Psoas muscle (tissue), 8 donors: Measurements from ENCODE around the gene BSN. TPM values are rescaled to one million over a fixed set of nuclear protein-coding genes. Genes with fewer than 3 reads are reported as not detected.
A peak's percentile ranks its signal among the peaks of the same experiment; 100 is the strongest.

Source experiments
- ATAC-seq, 4 donors: fragments of 200-7000 bp; cut with Tn5 transposase; one replicate each; pipeline ENCODE4 v1.9.1; 2020; ENCODE audit warnings: moderate library complexity in 3 of 4, mild to moderate bottlenecking in 2 of 4
- DNase-seq, 2 donors: peaks; one replicate each; pipeline ENCODE4 v3.0.0-alpha.2; 2020
- H3K27ac ChIP-seq: fragments of 200-600 bp; one replicate; pipeline ENCODE4 v1.8.0; 2022
- H3K27me3 ChIP-seq, 3 donors: fragments of 200-600 bp in 1 of 3; one replicate each; pipeline versions ENCODE4 v1.6.1 to v1.8.0; 2013 to 2022; ENCODE audit warnings: low read length in 2 of 3, mild to moderate bottlenecking in 2 of 3, moderate library complexity in 1 of 3; ENCODE audit not compliant: insufficient read depth in 3 of 3
- H3K36me3 ChIP-seq, 2 donors: fragments of 200-600 bp in 1 of 2; one replicate each; pipeline versions ENCODE4 v1.6.1 to v1.8.0; 2013 to 2022; ENCODE audit warnings: low read depth in 1 of 2, mild to moderate bottlenecking in 1 of 2, moderate library complexity in 1 of 2; ENCODE audit not compliant: insufficient read depth in 1 of 2
- H3K4me1 ChIP-seq: fragments of 200-600 bp; one replicate; pipeline ENCODE4 v1.8.0; 2022
- H3K4me3 ChIP-seq: fragments of 200-600 bp; one replicate; pipeline ENCODE4 v1.8.0; 2022; ENCODE audit warnings: mild to moderate bottlenecking
- H3K9me3 ChIP-seq: fragments of 200-600 bp; one replicate; pipeline ENCODE4 v1.8.0; 2022
- CTCF ChIP-seq: fragments of 200-600 bp; IDR thresholded peaks from one replicate; pipeline ENCODE4 v1.8.0; 2022; ENCODE audit warnings: antibody characterized with exemption
- WGBS, 3 donors: extraction: QIAGEN DNeasy Blood & Tissue Kit; methylation state at CpG; one replicate each; pipeline versions ENCODE4 v1.1.6 to v1.1.7; 2013; 5-methylcytosine and 5-hydroxymethylcytosine counted together
- intact Hi-C, 2 donors: fragments of 100-400 bp; cut with DNase I; formaldehyde crosslinking; loops; one replicate each; pipeline versions ENCODE4 v1.11.0 to v1.14.2; 2022
- polyA plus RNA-seq, 3 donors: library from polyadenylated mRNA; stranded (reverse); fragments of 200-250 nt; gene quantifications; one replicate each; pipeline ENCODE4 v1.2.3, GENCODE V29; 2013
- total RNA-seq, 4 donors: library from RNA; stranded (reverse); fragmentation: NEBNext Ultra II Directional in 2 of 4; extraction: Animal tissue kit (Norgen Biotek cat#: 25700) in 2 of 4; gene quantifications; one replicate each; pipeline versions ENCODE4 v1.2.1 to v1.2.4, GENCODE V29; 2021 to 2023
- donor health status: healthy with polysubstance abuse.
- donor health status: DM: no; HTN: no; CAD: no; lungs with moderate emphysema.
- donor health status: Bipolar disorder and iron deficiency.
- donor health status: healthy.
- donor health status: DM: yes; HTN: yes; CAD: no.
- donor health status: DM: no; HTN: no; CAD: no.
- donor health status: DM: no; HTN: no; CAD: no.
- donor health status: DM: yes; HTN: yes; CAD: no.

BSN gene
- total and polyA plus RNA-seq, 7 donors: 0.08 to 0.95 (median 0.22) TPM

DNA sequence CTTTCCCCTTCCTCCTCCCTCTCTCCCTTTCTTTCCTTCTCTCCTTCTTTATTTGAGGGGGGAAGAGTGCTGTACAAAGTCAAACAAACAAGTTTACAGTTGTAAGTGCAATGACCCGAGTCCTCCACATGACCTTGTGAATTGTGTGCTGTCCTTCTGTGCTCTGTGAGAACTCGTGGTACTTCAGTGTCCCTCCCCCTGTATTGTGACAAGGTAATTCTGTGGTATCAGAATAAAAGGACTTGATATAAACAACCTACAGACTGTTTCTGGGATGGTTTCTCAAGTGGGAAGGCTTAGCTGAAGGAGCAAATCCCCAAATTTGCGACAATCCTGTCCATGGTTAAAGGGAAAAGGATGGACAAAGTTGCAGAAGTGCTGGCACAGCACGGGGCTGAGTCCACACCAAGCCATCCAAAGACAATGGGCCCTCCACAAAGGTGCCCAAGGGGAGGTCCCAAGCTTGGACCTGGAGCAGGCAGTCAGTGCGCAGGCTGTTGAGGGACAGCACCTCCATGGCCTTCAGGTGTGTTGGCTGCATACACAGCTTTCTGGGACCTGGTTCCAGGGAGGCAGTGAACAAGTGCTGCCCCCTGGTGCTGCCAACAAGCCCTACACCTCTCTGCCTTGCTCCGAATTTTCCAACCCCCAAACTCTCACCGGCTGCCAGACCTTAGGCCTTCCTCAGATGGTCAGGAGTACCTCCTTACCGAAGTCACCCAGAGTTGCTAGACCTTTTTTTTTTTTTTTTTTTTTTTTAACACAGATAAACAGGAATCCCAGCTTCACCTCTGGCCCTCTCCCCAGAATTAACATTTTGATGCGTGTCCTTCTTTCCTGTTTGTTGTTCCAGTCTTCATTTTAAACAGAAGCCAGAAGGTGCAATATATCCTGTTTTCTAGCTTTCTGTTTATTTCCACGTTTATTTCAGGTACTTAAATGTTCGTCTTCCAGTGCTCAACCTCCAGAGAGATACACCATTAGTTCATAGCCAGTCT, 117.3 kb downstream of the BSN start:
- no peaks in the 10 kb centered on the region for H3K9me3 ChIP-seq
- ATAC-seq (peak; percentile 24 to 48 (median 40)), DNase-seq (peak; percentile 59 to 82)
- intact Hi-C loops: loop anchor here in 1 of 2 donors (2.0 kb wide), 1 partner anchor 131 kb away; no protein-coding TSS in a partner anchor
- no peak overlapping the region for H3K4me3 ChIP-seq
- WGBS, 3 donors: 41 to 47% (median 46%) methylated on average over 11 of the region's 11 CpGs
- peak; percentile 77 for TF ChIP-seq CTCF
- H3K27me3 ChIP-seq: no peaks in the 10 kb centered on the region
- H3K36me3 ChIP-seq: peaks cover 7 to 13% of the 10 kb centered on the region in 2 donors
- peaks cover 20% of the 10 kb centered on the region for H3K4me1 ChIP-seq
- H3K27ac ChIP-seq: peak overlapping the region; percentile 5

GRCh38 chr3:49673121-49673714, 118.9 kb downstream of the BSN start:
- WGBS, 3 donors: 20 to 39% (median 29%) methylated on average over 14 to 17 of the region's 17 CpGs

DNA sequence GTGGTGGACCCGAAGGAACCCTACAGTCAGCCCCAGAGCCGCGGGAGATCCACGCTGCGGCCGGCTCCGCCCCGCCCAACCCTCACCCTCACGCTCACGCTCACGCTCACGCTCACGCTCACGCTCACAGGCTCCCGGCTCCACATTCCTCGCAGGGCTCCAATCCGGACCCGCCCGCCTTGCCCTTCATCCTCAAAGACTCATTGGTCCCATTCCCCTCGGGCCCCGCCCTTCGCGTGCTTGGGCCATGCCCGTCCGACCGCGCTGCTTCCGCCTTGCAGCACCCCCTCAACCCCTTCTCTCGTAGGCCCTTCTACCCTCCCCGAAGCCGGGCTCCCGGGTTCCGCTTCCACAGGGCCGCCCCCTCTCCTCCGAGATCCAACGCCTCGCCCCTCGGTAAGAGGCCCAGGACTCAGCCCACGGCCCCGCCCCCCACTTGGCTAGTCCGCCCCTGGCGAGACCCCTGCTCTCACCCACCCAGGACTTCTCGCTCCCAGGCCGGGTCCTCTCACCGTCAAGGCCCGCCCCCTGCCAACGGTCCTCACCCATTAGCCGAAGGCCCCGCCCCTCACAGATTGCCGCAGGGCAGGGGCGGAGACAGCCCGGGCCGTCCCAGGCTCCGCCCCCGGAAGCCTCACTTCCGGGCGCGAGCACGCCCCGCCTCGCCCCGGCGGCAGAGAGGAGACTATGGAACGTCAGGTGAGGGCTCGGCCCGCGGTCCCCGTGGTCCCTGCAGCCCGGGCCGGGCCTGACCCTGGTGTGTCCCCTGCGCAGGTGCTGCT, 119.6 kb downstream of the BSN start, which contains the start of gene APEH:
Gene APEH, plus strand, starts transcription at position 637 of the 782 bp plus-strand sequence. Its CDS starts 51 bp downstream, at position 688.
- intact Hi-C loops: no loop called here
- no peaks in the 10 kb centered on the region for H3K27me3 ChIP-seq
- no peaks in the 10 kb centered on the region for H3K9me3 ChIP-seq
- TF ChIP-seq CTCF: no peak
- peaks cover 10 to 37% of the 10 kb centered on the region in 2 donors for H3K36me3 ChIP-seq
- peak within 1 kb of the TSS; percentile 86 for H3K4me3 ChIP-seq
- DNase-seq (peak; percentile 98 to 99), ATAC-seq (peak; percentile 91 to 93 (median 92))
- peaks cover 20% of the 10 kb centered on the region for H3K4me1 ChIP-seq
- 0 to 2% (median 0%) methylated on average over 63 to 71 of the region's 71 CpGs for WGBS, 3 donors
- peak within 1 kb of the TSS; percentile 95 for H3K27ac ChIP-seq

More at GRCh38 chr3:49673121-49673714, 118.9 kb downstream of the BSN start:
- no peak for TF ChIP-seq CTCF
- intact Hi-C loops: no loop called here
- Histone ChIP-seq H3K4me1 (peaks cover 20% of the 10 kb centered on the region), H3K9me3 (no peaks in the 10 kb centered on the region), H3K27me3 (no peaks in the 10 kb centered on the region), H3K36me3 (peaks cover 8 to 30% of the 10 kb centered on the region in 2 donors), H3K27ac (peak overlapping the region; percentile 95), H3K4me3 (peak overlapping the region; percentile 86)
- no peak for DNase-seq
- ATAC-seq: peak in 1 of 4 donors; percentile 0

- no peaks in the 10 kb centered on the region for H3K9me3 ChIP-seq
- DNase-seq (no peak), ATAC-seq (peak; percentile 22 to 33 (median 26))
- WGBS, 3 donors: 6 to 14% (median 7%) methylated on average over 34 of the region's 34 CpGs
- H3K4me3 ChIP-seq: peak overlapping the region; percentile 86
- intact Hi-C loops: no loop called here
- peak overlapping the region; percentile 95 for H3K27ac ChIP-seq
- H3K4me1 ChIP-seq: peaks cover 20% of the 10 kb centered on the region
- H3K36me3 ChIP-seq: peaks cover 10 to 43% of the 10 kb centered on the region in 2 donors
- no peaks in the 10 kb centered on the region for H3K27me3 ChIP-seq
- no peak for TF ChIP-seq CTCF
Observed at GRCh38 chr3:49674497-49674983, 120.3 kb downstream of the BSN start.
